MM.1S (cell line): ENCODE data around the gene BIVM.

Experiments
- DNase-seq: peaks from one replicate; pipeline ENCODE4 v3.0.0-alpha.2; 2015
- H2AFZ ChIP-seq: fragments of 300-600 bp; sonication (generic); 2 replicates; pipeline ENCODE4 v1.6.0; 2016; ENCODE audit warnings: antibody characterized with exemption, low read length
- H3F3A ChIP-seq: fragments of 300-600 bp; sonication (generic); 2 replicates; pipeline ENCODE4 v1.6.1; 2016; ENCODE audit warnings: mild to moderate bottlenecking, antibody characterized with exemption, low read length, moderate library complexity, mixed read lengths; ENCODE audit not compliant: insufficient read depth
- H3K27ac ChIP-seq: fragments of 300-600 bp; sonication (generic); 2 replicates; pipeline ENCODE4 v1.5.1; 2016; ENCODE audit warnings: mild to moderate bottlenecking, low read length
- H3K27me3 ChIP-seq: fragments of 300-600 bp; sonication (generic); replicated peaks from 2 replicates; pipeline ENCODE4 v1.6.0; 2016; ENCODE audit warnings: low read length; ENCODE audit not compliant: insufficient read depth
- H3K36me3 ChIP-seq: fragments of 300-600 bp; sonication (generic); replicated peaks from 2 replicates; pipeline ENCODE4 v1.6.1; 2016; ENCODE audit warnings: mild to moderate bottlenecking, low read length, mixed read lengths; ENCODE audit not compliant: insufficient read depth
- H3K4me1 ChIP-seq: fragments of 300-600 bp; sonication (generic); 2 replicates; pipeline ENCODE4 v1.6.1; 2016; ENCODE audit warnings: low read length, mixed read lengths
- H3K4me2 ChIP-seq: fragments of 300-600 bp; sonication (generic); 2 replicates; pipeline ENCODE4 v1.6.0; 2016; ENCODE audit warnings: low read depth, low read length
- H3K4me3 ChIP-seq: fragments of 300-600 bp; sonication (generic); 2 replicates; pipeline ENCODE4 v1.5.1; 2016; ENCODE audit warnings: low read length, mixed read lengths
- H3K79me2 ChIP-seq: fragments of 300-600 bp; sonication (generic); 2 replicates; pipeline ENCODE4 v1.6.1; 2016; ENCODE audit warnings: mixed run types, low read length, mixed read lengths
- H3K9ac ChIP-seq: fragments of 300-600 bp; sonication (generic); 2 replicates; pipeline ENCODE4 v1.6.1; 2016; ENCODE audit warnings: low read length, mixed read lengths
- H3K9me2 ChIP-seq: fragments of 300-600 bp; sonication (generic); replicated peaks from 2 replicates; pipeline ENCODE4 v1.6.1; 2016; ENCODE audit warnings: mild to moderate bottlenecking, low read length, mixed read lengths; ENCODE audit not compliant: insufficient read depth
- H3K9me3 ChIP-seq: fragments of 300-600 bp; sonication (generic); replicated peaks from 2 replicates; pipeline ENCODE4 v1.6.1; 2016; ENCODE audit warnings: mild to moderate bottlenecking, low read length, mixed read lengths; ENCODE audit not compliant: insufficient read depth
- H4K20me1 ChIP-seq: fragments of 300-600 bp; sonication (generic); 2 replicates; pipeline ENCODE4 v1.6.1; 2016; ENCODE audit warnings: mild to moderate bottlenecking, low read length, moderate library complexity, mixed read lengths; ENCODE audit not compliant: insufficient read depth
- EZH2 ChIP-seq: fragments of 300-600 bp; sonication (generic); optimal IDR thresholded peaks from 2 replicates; pipeline ENCODE3; 2017; ENCODE audit warnings: low read depth, mild to moderate bottlenecking, antibody characterized with exemption, low read length, mixed read lengths
- EZH2phosphoT487 ChIP-seq: fragments of 300-600 bp; sonication (generic); IDR thresholded peaks from 2 replicates; pipeline ENCODE4 v1.6.1; 2018; ENCODE audit warnings: antibody characterized with exemption, low read length
- TF ChIP-seq, protein P1 (sequence below): fragments of 300-600 bp; sonication (generic); IDR thresholded peaks from 2 replicates; pipeline ENCODE4 v1.5.1; 2016; ENCODE audit warnings: antibody characterized with exemption, low read length, mixed read lengths

BIVM gene

DNA sequence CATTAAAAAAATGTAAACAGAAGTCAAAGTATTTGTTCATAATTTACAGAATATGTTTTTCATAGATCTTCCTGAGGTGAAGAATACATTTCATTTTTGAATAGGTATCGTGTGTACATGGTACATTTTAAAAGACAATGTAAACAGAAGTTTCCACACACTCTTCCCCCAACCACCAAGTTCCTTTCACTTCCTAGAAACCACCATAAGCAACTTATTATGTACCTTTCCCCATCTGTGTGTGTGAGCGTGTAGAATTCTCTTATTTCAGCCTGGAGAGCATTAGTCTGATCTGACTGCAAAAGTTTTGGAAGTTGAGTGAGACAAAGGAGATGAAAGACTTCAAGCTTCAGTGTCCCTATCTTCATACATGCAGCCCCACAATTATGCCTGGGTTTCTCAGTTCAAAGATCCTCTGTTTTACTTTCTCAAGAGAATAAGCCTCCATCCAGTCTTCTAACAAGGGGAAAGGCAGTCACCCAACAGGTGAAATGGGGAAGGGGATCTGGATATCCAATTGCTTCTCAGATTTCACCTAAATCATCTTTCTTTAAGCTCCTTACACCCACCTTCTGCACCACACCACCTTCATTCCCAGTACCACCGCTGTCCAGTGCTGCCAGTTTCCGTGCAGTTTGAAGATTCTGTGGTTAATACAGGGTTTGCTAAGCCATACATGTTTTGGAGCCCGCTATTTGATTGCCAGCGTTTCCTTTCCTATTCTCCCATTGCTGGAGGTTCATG, 27.4 kb upstream of the BIVM start:
- DNase-seq, result no peak
- H3K4me2 ChIP-seq, result no peak overlapping the region
- H3K4me3 ChIP-seq, result no peak overlapping the region
- H3K79me2 ChIP-seq, result peaks cover 32% of the 10 kb centered on the region
- no peak overlapping the region for H2AFZ ChIP-seq
- H3K9me2 ChIP-seq, result no peaks in the 10 kb centered on the region
- no peaks in the 10 kb centered on the region for H3K27me3 ChIP-seq
- no peak overlapping the region for H3K9ac ChIP-seq
- no peaks in the 10 kb centered on the region for H3K36me3 ChIP-seq
- H3K9me3 ChIP-seq, result no peaks in the 10 kb centered on the region
- no peak overlapping the region for H3K27ac ChIP-seq
- no peaks in the 10 kb centered on the region for H4K20me1 ChIP-seq
- peaks cover 12% of the 10 kb centered on the region for H3K4me1 ChIP-seq
- 0 out of 2 replicates have a peak, but pooled peaks cover 3% of the 10 kb centered on the region for H3F3A ChIP-seq
- TF ChIP-seq EZH2phosphoT487, result no peak
- TF ChIP-seq, protein P1, sequence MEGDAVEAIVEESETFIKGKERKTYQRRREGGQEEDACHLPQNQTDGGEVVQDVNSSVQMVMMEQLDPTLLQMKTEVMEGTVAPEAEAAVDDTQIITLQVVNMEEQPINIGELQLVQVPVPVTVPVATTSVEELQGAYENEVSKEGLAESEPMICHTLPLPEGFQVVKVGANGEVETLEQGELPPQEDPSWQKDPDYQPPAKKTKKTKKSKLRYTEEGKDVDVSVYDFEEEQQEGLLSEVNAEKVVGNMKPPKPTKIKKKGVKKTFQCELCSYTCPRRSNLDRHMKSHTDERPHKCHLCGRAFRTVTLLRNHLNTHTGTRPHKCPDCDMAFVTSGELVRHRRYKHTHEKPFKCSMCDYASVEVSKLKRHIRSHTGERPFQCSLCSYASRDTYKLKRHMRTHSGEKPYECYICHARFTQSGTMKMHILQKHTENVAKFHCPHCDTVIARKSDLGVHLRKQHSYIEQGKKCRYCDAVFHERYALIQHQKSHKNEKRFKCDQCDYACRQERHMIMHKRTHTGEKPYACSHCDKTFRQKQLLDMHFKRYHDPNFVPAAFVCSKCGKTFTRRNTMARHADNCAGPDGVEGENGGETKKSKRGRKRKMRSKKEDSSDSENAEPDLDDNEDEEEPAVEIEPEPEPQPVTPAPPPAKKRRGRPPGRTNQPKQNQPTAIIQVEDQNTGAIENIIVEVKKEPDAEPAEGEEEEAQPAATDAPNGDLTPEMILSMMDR, result no peak
- no peak for TF ChIP-seq EZH2

DNA sequence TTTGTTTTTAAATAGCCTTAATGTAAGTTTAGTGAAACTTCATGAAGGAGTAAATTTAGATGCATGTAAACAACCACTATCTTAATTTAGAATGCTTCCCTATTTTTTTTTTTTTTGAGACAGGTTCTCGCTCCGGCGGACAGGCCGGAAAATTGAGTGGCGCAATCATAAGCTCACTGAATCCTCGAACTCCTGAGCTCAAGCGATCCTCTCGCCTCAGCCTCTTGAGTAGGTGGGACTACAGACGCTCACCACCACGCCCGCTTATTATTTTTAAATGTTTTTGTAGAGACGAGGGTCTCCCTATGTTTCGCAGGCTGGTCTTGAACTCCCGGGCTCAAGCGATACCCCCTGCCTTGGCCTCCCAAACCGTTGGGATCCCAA, 26.9 kb upstream of the BIVM start:
- H4K20me1 ChIP-seq, result no peaks in the 10 kb centered on the region
- no peaks in the 10 kb centered on the region for H3K27me3 ChIP-seq
- peaks cover 32% of the 10 kb centered on the region for H3K79me2 ChIP-seq
- H3K4me3 ChIP-seq, result no peak overlapping the region
- H3K4me2 ChIP-seq, result peak overlapping the region; percentile 84; the same call in 1 of the 2 replicates
- H3K9ac ChIP-seq, result no peak overlapping the region
- no peaks in the 10 kb centered on the region for H3K9me3 ChIP-seq
- TF ChIP-seq EZH2phosphoT487 (no peak), EZH2 (no peak)
- no peaks in the 10 kb centered on the region for H3K36me3 ChIP-seq
- no peak overlapping the region for H3K27ac ChIP-seq
- no peak overlapping the region for H2AFZ ChIP-seq
- peaks cover 12% of the 10 kb centered on the region for H3K4me1 ChIP-seq
- H3K9me2 ChIP-seq, result no peaks in the 10 kb centered on the region
- 0 out of 2 replicates have a peak, but pooled peaks cover 3% of the 10 kb centered on the region for H3F3A ChIP-seq
- no peak for DNase-seq

DNA sequence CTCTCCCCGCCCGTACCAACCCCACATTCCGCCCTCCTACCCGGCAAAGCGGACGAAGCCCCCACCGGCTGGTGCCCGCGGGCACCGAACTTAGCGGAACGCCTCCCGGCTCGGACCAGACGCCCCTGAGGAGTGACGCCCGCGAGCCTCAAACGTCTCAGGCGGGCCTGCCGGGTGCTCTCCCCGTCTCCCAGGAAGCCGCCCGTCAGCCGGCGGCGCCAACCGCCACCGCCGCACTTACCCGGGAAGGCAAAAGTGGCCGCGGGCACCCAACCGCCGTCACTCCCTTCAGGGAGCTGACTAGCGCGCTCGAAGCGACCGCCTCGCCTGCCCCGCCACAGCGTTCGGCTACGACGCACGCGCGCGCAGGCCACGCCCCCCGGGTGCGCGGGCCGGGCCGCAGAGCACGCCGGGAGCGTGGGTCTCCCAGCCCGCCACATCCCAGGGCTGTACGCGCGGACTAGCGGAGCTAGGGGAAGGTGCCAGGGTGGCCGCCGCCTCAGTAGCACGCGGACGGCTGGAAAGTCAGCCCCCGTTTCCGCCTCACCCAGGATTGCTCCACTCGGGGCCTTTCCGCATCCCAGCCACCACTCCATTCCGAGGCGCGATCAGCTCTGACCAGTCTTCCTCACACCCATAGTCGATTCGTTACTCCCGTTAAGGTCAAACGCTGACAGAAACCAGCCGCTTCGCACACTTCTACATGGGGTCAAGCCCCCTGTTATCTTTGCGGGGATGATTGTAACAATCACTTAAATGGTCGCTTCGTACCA, 25.3 kb upstream of the BIVM start, which contains the start of gene TEX30:
Gene TEX30 (minus strand): TSS at position 346 of the 773 bp plus-strand sequence. CDS start 3,760 bp downstream, outside the sequence.
- DNase-seq, result peak; percentile 92
- no peak for TF ChIP-seq EZH2

DNA sequence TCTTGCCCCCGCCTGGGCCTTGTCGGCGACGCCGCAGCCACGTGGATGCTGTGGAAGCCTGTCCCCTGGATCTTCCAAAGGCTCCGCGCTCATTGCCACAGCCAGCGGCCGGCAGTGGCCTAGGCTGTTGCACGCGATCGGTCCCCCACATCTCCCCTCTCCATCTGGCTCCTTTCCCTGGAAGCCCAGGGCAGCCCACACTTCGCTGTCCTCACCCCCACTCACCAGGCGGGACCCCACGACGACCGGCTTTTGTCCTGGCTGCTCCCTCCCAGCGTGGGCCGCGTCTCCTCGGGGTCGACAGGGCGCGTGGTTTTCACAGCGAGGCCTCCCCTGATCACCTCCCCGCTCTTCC, 24.7 kb upstream of the BIVM start:
- TF ChIP-seq EZH2phosphoT487 (no peak), EZH2 (no peak)
- TF ChIP-seq, protein P1, result no peak
- peaks cover 32% of the 10 kb centered on the region for H3K79me2 ChIP-seq

More for the DNA sequence above, 25.3 kb upstream of the BIVM start, which contains the start of gene TEX30:
- no peaks in the 10 kb centered on the region for H3K36me3 ChIP-seq
- no peaks in the 10 kb centered on the region for H4K20me1 ChIP-seq
- H3K4me1 ChIP-seq, result peaks cover 15% of the 10 kb centered on the region
- no peaks in the 10 kb centered on the region for H3K27me3 ChIP-seq
- H3K4me2 ChIP-seq, result peak within 1 kb of the TSS; percentile 84
- peak within 1 kb of the TSS; percentile 92 for H2AFZ ChIP-seq
- H3K79me2 ChIP-seq, result peaks cover 32% of the 10 kb centered on the region
- H3F3A ChIP-seq, result 0 out of 2 replicates have a peak, but pooled peaks cover 3% of the 10 kb centered on the region
- H3K27ac ChIP-seq, result peak within 1 kb of the TSS; percentile 71; the same call in 1 of the 2 replicates
- peak within 1 kb of the TSS; percentile 90 for H3K9ac ChIP-seq
- no peaks in the 10 kb centered on the region for H3K9me2 ChIP-seq
- peak within 1 kb of the TSS; percentile 95 for H3K4me3 ChIP-seq
- no peaks in the 10 kb centered on the region for H3K9me3 ChIP-seq

More for the DNA sequence above, 24.7 kb upstream of the BIVM start:
- H3K4me2 ChIP-seq, result peak overlapping the region; percentile 50
- no peaks in the 10 kb centered on the region for H4K20me1 ChIP-seq
- H3K27me3 ChIP-seq, result no peaks in the 10 kb centered on the region
- H3K27ac ChIP-seq, result no peak overlapping the region
- peaks cover 3% of the 10 kb centered on the region; the same call in 1 of the 2 replicates for H3F3A ChIP-seq
- no peaks in the 10 kb centered on the region for H3K36me3 ChIP-seq
- no peaks in the 10 kb centered on the region for H3K9me2 ChIP-seq
- H3K9me3 ChIP-seq, result no peaks in the 10 kb centered on the region
- peak overlapping the region; percentile 95 for H3K4me3 ChIP-seq
- DNase-seq, result no peak
- H3K9ac ChIP-seq, result peak overlapping the region; percentile 90; the same call in 1 of the 2 replicates
- peaks cover 21% of the 10 kb centered on the region for H3K4me1 ChIP-seq
- H2AFZ ChIP-seq, result peak overlapping the region; percentile 52
